IMR-90 (cell line): ENCODE data around the gene GLP2R. TPM values are rescaled to one million over a fixed set of nuclear protein-coding genes. Genes with fewer than 3 reads are reported as not detected.

Source experiments
- ATAC-seq: fragments of 200-7000 bp; cut with Tn5 transposase; 2 replicates; pipeline ENCODE4 v1.9.1; 2020; ENCODE audit warnings: low read depth, mild to moderate bottlenecking, moderate library complexity
- BruUV-seq: library from RNA; stranded (reverse); fragments of 400-500 nt; replicated peaks from 2 replicates; lab custom pipeline; 2021; lab: Mats Ljungman, UMichigan
- CTCF ChIA-PET: fragments of 300-600 bp; formaldehyde crosslinking; extraction: SDS; loops from one replicate; lab custom pipeline; 2021; ENCODE audit warnings: antibody characterized with exemption; lab: Yijun Ruan, JAX
- POLR2A ChIA-PET: fragments of 300-600 bp; sonication (Branson Sonifier 250); formaldehyde crosslinking; loops from one replicate; lab custom pipeline; 2022; ENCODE audit warnings: antibody characterized with exemption; ENCODE audit not compliant: unreplicated experiment; lab: Charles Lee
- DNase-seq: peaks from one replicate; pipeline ENCODE4 v3.0.0; 2013
- H2AFZ ChIP-seq: replicated peaks from 2 replicates; pipeline ENCODE3; 2013; ENCODE audit warnings: low read length, mild to moderate bottlenecking; ENCODE audit not compliant: poor library complexity
- H2AK5ac ChIP-seq: 2 replicates; pipeline ENCODE4 v1.6.1; 2013; ENCODE audit warnings: low read depth, low read length, inconsistent platforms
- H2AK9ac ChIP-seq: replicated peaks from 2 replicates; pipeline ENCODE3; 2013; ENCODE audit warnings: mild to moderate bottlenecking, low read depth, low read length, moderate library complexity; ENCODE audit not compliant: poor library complexity
- H2BK120ac ChIP-seq: 2 replicates; pipeline ENCODE4 v1.6.1; 2013; ENCODE audit warnings: low read depth, low read length, inconsistent platforms
- H2BK15ac ChIP-seq: 3 replicates; pipeline ENCODE4 v1.6.1; 2013; ENCODE audit warnings: low read depth, low read length, inconsistent platforms
- H2BK20ac ChIP-seq: 2 replicates; pipeline ENCODE4 v1.6.1; 2013; ENCODE audit warnings: low read depth, mild to moderate bottlenecking, inconsistent platforms, low read length, moderate library complexity
- H2BK5ac ChIP-seq: 2 replicates; pipeline ENCODE4 v1.6.1; 2013; ENCODE audit warnings: mild to moderate bottlenecking, low read depth, low read length, inconsistent platforms; ENCODE audit not compliant: poor library complexity, severe bottlenecking
- H3K14ac ChIP-seq: replicated peaks from 2 replicates; pipeline ENCODE4 v1.6.1; 2013; ENCODE audit warnings: low read depth, low read length, inconsistent platforms
- H3K18ac ChIP-seq: 2 replicates; pipeline ENCODE4 v1.6.1; 2013; ENCODE audit warnings: low read depth, low read length, control low read depth
- H3K23ac ChIP-seq: 2 replicates; pipeline ENCODE4 v1.6.1; 2013; ENCODE audit warnings: low read depth, low read length, inconsistent platforms
- H3K27ac ChIP-seq: 2 replicates; pipeline ENCODE4 v1.5.1; 2013; ENCODE audit warnings: mild to moderate bottlenecking, control low read depth, low read length; ENCODE audit not compliant: insufficient read depth
- H3K27me3 ChIP-seq: 2 replicates; pipeline ENCODE4 v1.6.1; 2013; ENCODE audit warnings: low read length; ENCODE audit not compliant: control insufficient read depth, insufficient read depth
- H3K36me3 ChIP-seq: 2 replicates; pipeline ENCODE4 v1.6.1; 2013; ENCODE audit warnings: low read length, mixed read lengths; ENCODE audit not compliant: control insufficient read depth, insufficient read depth
- H3K4ac ChIP-seq: 2 replicates; pipeline ENCODE4 v1.6.1; 2013; ENCODE audit warnings: low read depth, low read length, inconsistent platforms
- H3K4me1 ChIP-seq: 2 replicates; pipeline ENCODE4 v1.6.1; 2013; ENCODE audit warnings: low read length, mixed read lengths; ENCODE audit not compliant: control insufficient read depth, insufficient read depth
- H3K4me2 ChIP-seq: 2 replicates; pipeline ENCODE4 v1.6.1; 2013; ENCODE audit warnings: low read depth, mild to moderate bottlenecking, control low read depth, low read length, moderate library complexity
- H3K4me3 ChIP-seq: 2 replicates; pipeline ENCODE4 v1.5.1; 2013; ENCODE audit warnings: low read depth, mild to moderate bottlenecking, control low read depth, low read length, moderate library complexity; ENCODE audit not compliant: insufficient read depth
- H3K56ac ChIP-seq: 2 replicates; pipeline ENCODE4 v1.6.1; 2013; ENCODE audit warnings: low read length, inconsistent platforms; ENCODE audit not compliant: insufficient read depth; ENCODE audit errors: extremely low read depth
- H3K79me1 ChIP-seq, 2 experiments: 2 replicates each; pipeline ENCODE4 v1.6.1; 2013; ENCODE audit warnings: low read length in 2 of 2, inconsistent platforms in 1 of 2, low read depth in 1 of 2
- H3K9ac ChIP-seq: 2 replicates; pipeline ENCODE4 v1.6.1; 2013; ENCODE audit warnings: low read depth, low read length, control low read depth
- H3K9me1 ChIP-seq: 2 replicates; pipeline ENCODE4 v1.6.1; 2013; ENCODE audit warnings: low read length, inconsistent platforms; ENCODE audit not compliant: insufficient read depth
- H3K9me3 ChIP-seq: 2 replicates; pipeline ENCODE4 v1.6.1; 2013; ENCODE audit warnings: low read length; ENCODE audit not compliant: control insufficient read depth, insufficient read depth
- H4K20me1 ChIP-seq: 2 replicates; pipeline ENCODE4 v1.6.1; 2013; ENCODE audit warnings: low read length, inconsistent platforms; ENCODE audit not compliant: insufficient read depth
- H4K5ac ChIP-seq: 2 replicates; pipeline ENCODE4 v1.6.1; 2013; ENCODE audit warnings: mild to moderate bottlenecking, low read depth, low read length, control low read depth
- H4K8ac ChIP-seq, 2 experiments: 2 replicates each; pipeline ENCODE4 v1.6.1; 2013; ENCODE audit warnings: low read depth in 2 of 2, low read length in 2 of 2, control low read depth in 1 of 2, inconsistent platforms in 1 of 2
- H4K91ac ChIP-seq: 2 replicates; pipeline ENCODE4 v1.6.1; 2013; ENCODE audit warnings: low read depth, low read length, inconsistent platforms; ENCODE audit not compliant: insufficient read depth
- CEBPB ChIP-seq: IDR thresholded peaks from 2 replicates; pipeline ENCODE4 v1.6.1; 2012; ENCODE audit warnings: low read depth, low read length, improper control_type of control experiment
- POLR2A ChIP-seq: IDR thresholded peaks from 2 replicates; pipeline ENCODE4 v1.6.1; 2012; ENCODE audit warnings: mild to moderate bottlenecking, low read depth, low read length
- RCOR1 ChIP-seq: IDR thresholded peaks from 2 replicates; pipeline ENCODE4 v1.6.1; 2012; ENCODE audit warnings: mild to moderate bottlenecking, low read length, improper control_type of control experiment; ENCODE audit not compliant: insufficient replicate concordance
- RFX5 ChIP-seq: IDR thresholded peaks from 2 replicates; pipeline ENCODE4 v1.8.0; 2012; ENCODE audit warnings: low read depth, mild to moderate bottlenecking, low read length, moderate library complexity
- WGBS, 2 experiments: methylation state at CpG; one replicate each; pipeline versions ENCODE4 v1.1.5 to v1.1.7; 2013; ENCODE audit warnings: missing lambda C conversion rate in 2 of 2; ENCODE audit not compliant: insufficient read length in 1 of 2; ENCODE audit errors: extremely low coverage in 2 of 2; 5-methylcytosine and 5-hydroxymethylcytosine counted together
- dilution Hi-C: fragments of 300-500 bp; cut with HindIII; formaldehyde crosslinking; loops from one replicate; pipeline ENCODE4 v1.14.3; 2018; ENCODE audit warnings: low sequenced_read_pairs; ENCODE audit not compliant: unreplicated experiment
- in situ Hi-C: fragments of 300-500 bp; cut with MboI; formaldehyde crosslinking; loops from 3 replicates; pipeline ENCODE4 v1.14.3; 2019; ENCODE audit warnings: low sequenced_read_pairs, inconsistent platforms, mixed read lengths
- intact Hi-C: fragments of 100-400 bp; cut with micrococcal nuclease; formaldehyde crosslinking; loops from 2 replicates; pipeline ENCODE4 v1.10.0; 2022
- polyA plus RNA-seq, 3 experiments: library from polyadenylated mRNA; depleted of rRNA; stranded (reverse); fragments of >200 nt; gene quantifications; 2 replicates each; pipeline ENCODE4 v1.2.3, GENCODE V29; 2012; ENCODE audit warnings: low replicate concordance in 1 of 3
- total RNA-seq: library from RNA; depleted of rRNA; stranded (reverse); fragments of >200 nt; gene quantifications from 2 replicates; pipeline ENCODE4 v1.2.3, GENCODE V29; 2012
- TF ChIP-seq, protein P1 (sequence below): fragments of 150-350 bp; IDR thresholded peaks from 2 replicates; pipeline ENCODE4 v1.6.1; 2016; ENCODE audit warnings: low read depth, mild to moderate bottlenecking, low read length, moderate library complexity, borderline replicate concordance

GLP2R gene
- total and polyA plus RNA-seq, 2 of the 4 experiments (the other 2 are of a cell fraction) = 0.07 TPM; not detected in 1

DNA sequence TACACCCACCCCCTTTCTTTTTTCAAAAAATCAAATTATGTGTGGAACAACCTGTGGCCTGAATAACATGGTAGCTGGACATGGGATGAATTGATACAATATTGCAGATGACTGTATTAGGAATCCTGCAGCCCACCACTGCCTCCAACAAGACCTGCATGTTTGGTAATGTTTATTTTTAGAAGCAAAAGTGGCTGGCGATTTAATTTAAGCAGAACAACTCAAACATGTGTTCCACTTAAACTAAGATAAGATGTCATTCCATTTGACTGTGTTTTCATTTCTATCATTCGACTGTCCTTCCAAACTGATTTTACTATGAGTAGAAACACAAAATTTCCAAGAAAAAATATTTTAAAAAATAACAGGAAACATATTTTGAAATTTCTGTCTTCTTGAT is 24.2 kb upstream of the GLP2R start:
- no peaks in the 10 kb centered on the region for H3K4me1 ChIP-seq
- H3K14ac ChIP-seq = no peak overlapping the region
- no peak overlapping the region for H2BK15ac ChIP-seq
- no peak overlapping the region for H2BK20ac ChIP-seq
- dilution Hi-C loops = no loop called here
- H2AK5ac ChIP-seq = no peak overlapping the region
- in situ Hi-C loops = no loop called here
- peaks cover 2% of the 10 kb centered on the region; the same call in 1 of the 2 replicates for H3K9me3 ChIP-seq
- H3K18ac ChIP-seq = no peak overlapping the region
- WGBS, 2 experiments = no CpG with 5 or more reads among the region's 2 CpGs
- no peaks in the 10 kb centered on the region for H3K36me3 ChIP-seq
- H3K56ac ChIP-seq = no peak overlapping the region
- no peak overlapping the region for H3K4me3 ChIP-seq
- H3K9me1 ChIP-seq = no peaks in the 10 kb centered on the region
- ATAC-seq (no peak), DNase-seq (no peak)
- no peak overlapping the region for H2AK9ac ChIP-seq
- TF ChIP-seq POLR2A = no peak
- no peak for TF ChIP-seq RCOR1
- TF ChIP-seq CEBPB = no peak
- TF ChIP-seq RFX5 = no peak
- TF ChIP-seq, protein P1, sequence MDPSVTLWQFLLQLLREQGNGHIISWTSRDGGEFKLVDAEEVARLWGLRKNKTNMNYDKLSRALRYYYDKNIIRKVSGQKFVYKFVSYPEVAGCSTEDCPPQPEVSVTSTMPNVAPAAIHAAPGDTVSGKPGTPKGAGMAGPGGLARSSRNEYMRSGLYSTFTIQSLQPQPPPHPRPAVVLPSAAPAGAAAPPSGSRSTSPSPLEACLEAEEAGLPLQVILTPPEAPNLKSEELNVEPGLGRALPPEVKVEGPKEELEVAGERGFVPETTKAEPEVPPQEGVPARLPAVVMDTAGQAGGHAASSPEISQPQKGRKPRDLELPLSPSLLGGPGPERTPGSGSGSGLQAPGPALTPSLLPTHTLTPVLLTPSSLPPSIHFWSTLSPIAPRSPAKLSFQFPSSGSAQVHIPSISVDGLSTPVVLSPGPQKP = no peak
- H3K27me3 ChIP-seq = no peaks in the 10 kb centered on the region
- H2BK5ac ChIP-seq = no peak overlapping the region
- intact Hi-C loops = no loop called here
- H2AFZ ChIP-seq = no peak overlapping the region
- no peak overlapping the region for H3K9ac ChIP-seq
- CTCF ChIA-PET = no interaction called here
- no peak overlapping the region for H3K4me2 ChIP-seq
- no peak overlapping the region for H4K8ac ChIP-seq
- H3K27ac ChIP-seq = no peak overlapping the region
- H3K23ac ChIP-seq = no peak overlapping the region
- H4K20me1 ChIP-seq = no peaks in the 10 kb centered on the region
- no peaks in the 10 kb centered on the region for H3K79me1 ChIP-seq
- H4K5ac ChIP-seq = no peak overlapping the region
- POLR2A ChIA-PET = no interaction called here
- BruUV-seq = no TSS peak
- H4K91ac ChIP-seq = no peak overlapping the region
- H2BK120ac ChIP-seq = no peak overlapping the region
- H3K4ac ChIP-seq = no peak overlapping the region
